ENCODE data around the gene SMCO4.

GRCh38 chr11:93478841-93479240 lies 64.3 kb downstream of the SMCO4 start:
- TF ChIP-seq, protein P1, sequence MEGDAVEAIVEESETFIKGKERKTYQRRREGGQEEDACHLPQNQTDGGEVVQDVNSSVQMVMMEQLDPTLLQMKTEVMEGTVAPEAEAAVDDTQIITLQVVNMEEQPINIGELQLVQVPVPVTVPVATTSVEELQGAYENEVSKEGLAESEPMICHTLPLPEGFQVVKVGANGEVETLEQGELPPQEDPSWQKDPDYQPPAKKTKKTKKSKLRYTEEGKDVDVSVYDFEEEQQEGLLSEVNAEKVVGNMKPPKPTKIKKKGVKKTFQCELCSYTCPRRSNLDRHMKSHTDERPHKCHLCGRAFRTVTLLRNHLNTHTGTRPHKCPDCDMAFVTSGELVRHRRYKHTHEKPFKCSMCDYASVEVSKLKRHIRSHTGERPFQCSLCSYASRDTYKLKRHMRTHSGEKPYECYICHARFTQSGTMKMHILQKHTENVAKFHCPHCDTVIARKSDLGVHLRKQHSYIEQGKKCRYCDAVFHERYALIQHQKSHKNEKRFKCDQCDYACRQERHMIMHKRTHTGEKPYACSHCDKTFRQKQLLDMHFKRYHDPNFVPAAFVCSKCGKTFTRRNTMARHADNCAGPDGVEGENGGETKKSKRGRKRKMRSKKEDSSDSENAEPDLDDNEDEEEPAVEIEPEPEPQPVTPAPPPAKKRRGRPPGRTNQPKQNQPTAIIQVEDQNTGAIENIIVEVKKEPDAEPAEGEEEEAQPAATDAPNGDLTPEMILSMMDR (IDR thresholded peaks at IDR 0.05) = no peak
- no peak for TF ChIP-seq EZH2 (IDR thresholded peaks at IDR 0.05; ENCODE audit: borderline replicate concordance, insufficient read depth, low read depth, low read length, poor library complexity, severe bottlenecking)
